Testis (tissue), 2 donors: ENCODE measurements around the gene SLIT3.

Experiments used
- CTCF ChIP-seq, 3 experiments: fragments of 450-650 bp in 2 of 3; fragments of 200-600 bp in 1 of 3; sonication (generic) in 1 of 3; IDR thresholded peaks; one replicate each; pipeline ENCODE4 v1.5.1; 2016 to 2019; ENCODE audit warnings: antibody characterized with exemption in 3 of 3, mild to moderate bottlenecking in 2 of 3, moderate library complexity in 1 of 3
- POLR2A ChIP-seq: fragments of 450-650 bp; IDR thresholded peaks from one replicate; pipeline ENCODE4 v1.6.1; 2017; ENCODE audit warnings: antibody characterized with exemption, mild to moderate bottlenecking, moderate library complexity

DNA sequence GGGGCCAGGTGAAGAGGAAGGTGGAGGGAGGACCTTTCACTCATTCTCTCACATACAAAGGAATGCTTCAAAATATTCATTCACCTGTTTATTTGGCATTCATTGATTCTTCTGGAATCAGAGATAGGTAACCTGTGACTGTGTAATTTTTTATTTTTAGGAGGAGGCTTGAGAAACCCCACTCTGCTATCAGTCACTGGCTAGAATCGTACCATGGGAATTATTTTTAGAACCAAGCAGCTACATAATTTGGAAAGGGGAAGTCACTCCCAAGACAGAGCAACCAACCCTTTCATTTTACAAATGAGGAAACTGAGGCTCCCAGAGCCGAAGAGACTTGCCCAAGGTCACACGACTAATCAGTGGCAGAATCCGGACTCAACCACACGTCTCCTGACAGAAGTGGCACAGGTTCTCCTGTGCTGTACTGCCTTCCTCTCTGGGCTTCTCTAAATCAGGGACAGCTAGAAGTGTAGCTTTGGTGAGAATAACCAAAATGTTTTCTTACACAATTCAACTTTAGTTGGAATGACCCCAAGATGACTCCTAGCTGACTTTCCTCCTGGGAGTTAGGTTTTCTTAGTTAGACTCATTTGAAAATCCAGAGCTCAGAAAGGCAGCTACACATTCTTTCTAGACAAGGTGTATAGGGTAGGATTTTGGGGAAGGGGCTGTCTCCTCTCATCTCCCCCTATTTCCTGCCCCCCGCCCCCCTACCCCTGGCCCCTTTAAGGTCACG, 457.5 kb downstream of the SLIT3 start:
- no peak for TF ChIP-seq POLR2A
- TF ChIP-seq CTCF (IDR thresholded peaks at IDR 0.05) = no peak
